GM18505 (cell line): ENCODE measurements around the gene FOXL1.

Experiments used
- ATAC-seq: cut with Tn5 transposase; IDR thresholded peaks from one replicate; pipeline ENCODE4 v1.9.1; 2021; ENCODE audit not compliant: unreplicated experiment
- POLR2A ChIP-seq: IDR thresholded peaks from 4 replicates; pipeline ENCODE4 v1.6.1; 2011; ENCODE audit warnings: borderline replicate concordance; ENCODE audit not compliant: insufficient read depth, insufficient read length; ENCODE audit errors: extremely low read depth

FOXL1 gene

GRCh38 chr16:86540894-86541293, 37.5 kb upstream of the FOXL1 start:
- TF ChIP-seq POLR2A, result no peak
- no peak for ATAC-seq

- TF ChIP-seq POLR2A, result no peak
- ATAC-seq, result no peak
Measured at GRCh38 chr16:86541560-86541959, 36.8 kb upstream of the FOXL1 start.

GRCh38 chr16:86542756-86543750, 35.3 kb upstream of the FOXL1 start:
- ATAC-seq, result no peak
- no peak for TF ChIP-seq POLR2A

DNA sequence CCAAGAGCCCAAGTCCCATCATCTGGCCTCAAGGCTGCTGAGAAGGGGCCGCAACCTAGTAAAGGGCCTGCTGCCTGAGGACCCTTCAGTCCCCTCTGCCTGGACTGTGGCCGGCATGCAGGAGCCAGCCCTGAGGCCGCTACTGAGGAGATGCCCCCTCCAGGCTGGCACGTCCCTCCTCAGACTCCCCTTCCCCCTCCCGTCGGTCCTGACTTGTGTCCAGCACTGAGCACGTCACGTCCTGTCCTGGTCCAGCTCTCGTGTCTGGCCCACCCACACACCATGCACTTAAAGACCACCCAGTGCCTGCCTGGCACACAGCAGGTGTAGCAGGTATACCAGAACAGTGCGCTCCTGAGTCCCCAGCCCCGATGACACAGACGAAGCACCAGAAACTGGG, 32.9 kb upstream of the FOXL1 start:
- ATAC-seq, result no peak
- TF ChIP-seq POLR2A, result no peak

GRCh38 chr16:86545954-86546637, 32.3 kb upstream of the FOXL1 start:
- no peak for ATAC-seq
- no peak for TF ChIP-seq POLR2A

DNA sequence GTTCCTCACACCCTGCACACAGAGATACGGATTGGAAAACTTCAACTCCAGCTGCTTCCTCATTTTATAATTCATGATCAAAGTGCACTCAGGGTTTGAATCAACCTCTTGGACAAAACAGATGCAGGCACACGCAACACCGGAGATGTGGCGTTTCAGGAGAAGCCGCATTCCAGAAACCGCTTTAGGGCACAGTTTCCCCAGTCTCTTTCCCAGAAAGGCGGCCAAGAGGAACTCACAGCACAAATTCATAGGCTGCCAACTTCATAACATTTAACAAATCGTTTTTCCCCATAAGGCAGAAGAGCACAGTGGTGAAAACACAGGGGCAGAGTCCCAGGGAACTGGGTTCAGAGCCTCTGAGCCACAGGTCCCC, 31.7 kb upstream of the FOXL1 start:
- no peak for ATAC-seq
- no peak for TF ChIP-seq POLR2A

DNA sequence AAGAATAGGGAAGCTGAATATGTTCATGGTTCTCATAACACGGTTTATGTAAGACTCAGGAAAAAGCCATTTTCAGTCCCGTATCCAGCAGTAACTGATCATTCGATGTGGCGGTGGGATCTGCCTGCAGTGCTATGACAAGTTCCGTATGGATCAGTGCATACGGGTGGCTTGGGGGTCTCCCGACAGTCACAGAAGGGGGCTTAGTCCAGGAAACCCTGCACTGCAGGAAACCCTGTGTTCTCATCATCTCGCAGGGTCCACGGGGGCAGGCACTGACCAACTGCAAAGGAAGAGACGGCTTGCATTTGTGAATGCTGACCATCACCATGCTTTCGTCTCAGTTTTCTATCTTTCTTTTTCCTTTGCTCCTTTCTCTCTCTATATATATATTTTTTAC, 31.1 kb upstream of the FOXL1 start:
- ATAC-seq, result no peak
- TF ChIP-seq POLR2A, result no peak

DNA sequence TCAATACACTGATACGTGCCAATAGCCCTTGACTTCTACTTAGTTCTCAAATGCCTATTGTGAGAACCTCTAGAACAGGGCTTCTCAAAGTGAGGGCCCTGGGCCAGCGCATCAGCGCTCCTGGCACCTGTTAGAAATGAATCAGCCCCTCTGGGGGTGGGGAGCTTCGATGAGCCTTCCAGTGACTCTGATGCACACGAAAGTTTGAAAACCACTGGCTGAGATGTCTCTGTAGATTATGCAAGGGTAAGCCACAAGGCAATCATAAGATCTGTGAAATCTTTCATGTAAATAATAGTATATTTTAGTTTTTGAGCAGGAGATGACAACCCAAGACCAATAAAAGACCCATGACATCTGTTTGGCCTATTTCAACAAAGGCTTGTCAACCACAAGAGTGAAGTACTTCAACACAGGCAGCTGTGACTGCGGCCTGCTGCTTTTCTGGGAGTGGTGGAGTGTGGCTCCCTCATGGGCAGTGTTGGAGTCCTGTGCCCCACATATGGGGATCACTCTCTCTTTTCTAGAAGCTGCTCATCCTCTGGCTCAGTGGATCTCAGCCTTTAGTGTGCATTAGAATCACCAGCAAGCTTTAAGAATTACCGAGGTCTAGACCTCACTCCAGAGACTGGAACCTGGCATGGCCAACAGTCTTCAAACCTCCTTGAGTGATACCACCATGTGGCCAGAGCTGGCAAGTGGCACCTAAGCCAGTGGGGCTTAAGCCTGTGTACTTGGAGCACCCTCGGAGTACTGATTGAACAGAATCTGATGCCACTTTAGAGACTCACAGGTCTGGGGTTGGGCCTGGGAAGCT, 29.1 kb upstream of the FOXL1 start:
- no peak for TF ChIP-seq POLR2A
- no peak for ATAC-seq

DNA sequence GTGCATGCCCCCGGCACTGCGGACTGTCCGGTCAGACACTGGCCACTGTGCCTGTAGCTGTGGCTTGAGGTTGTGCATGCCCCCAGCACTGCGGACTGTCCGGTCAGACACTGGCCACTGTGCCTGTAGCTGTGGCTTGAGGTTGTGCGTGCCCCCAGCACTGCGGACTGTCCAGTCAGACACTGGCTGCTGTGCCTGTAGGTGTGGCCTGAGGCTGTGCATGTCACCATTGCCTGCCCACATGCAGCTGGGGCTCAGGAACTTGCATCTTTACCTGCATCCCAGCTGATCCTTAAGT, 28.5 kb upstream of the FOXL1 start:
- no peak for TF ChIP-seq POLR2A
- no peak for ATAC-seq

- no peak for TF ChIP-seq POLR2A
- no peak for ATAC-seq
Measured at GRCh38 chr16:86550281-86550680, 28.1 kb upstream of the FOXL1 start.

- no peak for ATAC-seq
- TF ChIP-seq POLR2A, result no peak
Measured at GRCh38 chr16:86553356-86553755, 25.0 kb upstream of the FOXL1 start.

GRCh38 chr16:86554599-86554916, 23.8 kb upstream of the FOXL1 start:
- no peak for ATAC-seq
- TF ChIP-seq POLR2A, result no peak

DNA sequence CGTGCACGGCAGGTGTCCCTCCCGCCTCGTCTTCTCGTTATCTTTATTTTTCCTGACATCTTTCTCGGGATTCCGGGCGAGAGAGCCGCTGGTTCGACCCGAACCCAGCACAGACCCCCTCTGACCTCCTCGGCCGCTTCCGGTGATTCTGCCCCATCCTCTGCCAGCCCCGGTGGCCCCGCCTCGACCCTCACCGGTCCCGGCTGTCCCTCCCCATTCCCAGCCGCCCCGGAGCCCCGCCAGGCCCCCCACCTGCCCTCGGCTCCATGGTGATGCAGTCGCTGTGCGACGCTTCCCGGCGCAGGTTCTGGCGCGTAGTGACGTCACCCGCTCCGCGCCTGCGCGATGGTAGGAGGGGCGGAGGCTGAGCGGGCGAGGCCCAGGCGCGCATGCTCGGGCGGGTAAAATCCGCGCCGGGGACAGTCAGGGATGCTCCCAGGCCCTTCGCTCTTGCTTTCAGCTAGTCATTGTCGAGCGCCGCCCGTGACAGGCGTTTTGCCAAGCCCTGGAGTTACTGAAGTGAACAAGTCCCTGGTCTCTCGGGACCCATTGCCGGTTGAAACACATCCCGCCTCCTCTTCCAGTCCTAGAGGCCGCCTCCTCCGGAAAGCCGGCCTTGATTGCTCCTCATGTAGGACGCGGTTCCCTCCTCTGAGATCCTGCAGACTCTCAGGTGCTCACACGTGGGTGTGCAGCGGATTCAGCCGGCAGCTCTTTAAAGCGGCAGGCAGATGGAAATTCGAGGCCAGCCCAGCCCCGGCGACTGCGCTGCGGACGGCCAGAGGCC, 23.2 kb upstream of the FOXL1 start, which contains the start of gene MTHFSD:
Gene MTHFSD (minus strand): TSS at position 319 of the 787 bp plus-strand sequence. CDS start 51 bp downstream, at position 268.
- TF ChIP-seq POLR2A, result peak; percentile 93
- peak; percentile 93 for ATAC-seq
